Astrocyte (in vitro differentiated cells and primary cell): ENCODE data around the gene FARS2. TPM values are rescaled to one million over a fixed set of nuclear protein-coding genes. Genes with fewer than 3 reads are reported as not detected.

Experiments
- DNase-seq: peaks from one replicate; pipeline ENCODE4 v3.0.0-alpha.2; 2010; ENCODE audit warnings: low read depth
- FAIRE-seq: peaks from 2 replicates; lab custom pipeline; 2011; peaks lifted over from hg19 to GRCh38; lab: Jason Lieb, UNC
- H2AFZ ChIP-seq: 2 replicates; pipeline ENCODE4 v1.6.0; 2012; ENCODE audit warnings: low read depth, low read length, inconsistent platforms
- H3K27ac ChIP-seq: 2 replicates; pipeline ENCODE4 v1.5.1; 2011; ENCODE audit warnings: low read depth, low read length, inconsistent platforms
- H3K27me3 ChIP-seq: 2 replicates; pipeline ENCODE4 v1.6.0; 2011; ENCODE audit warnings: low read length, inconsistent platforms; ENCODE audit not compliant: insufficient read depth
- H3K36me3 ChIP-seq: 2 replicates; pipeline ENCODE4 v1.5.1; 2011; ENCODE audit warnings: low read length, inconsistent platforms; ENCODE audit not compliant: insufficient read depth
- H3K4me1 ChIP-seq: 2 replicates; pipeline ENCODE4 v1.5.1; 2011; ENCODE audit warnings: low read length, inconsistent platforms; ENCODE audit not compliant: insufficient read depth
- H3K4me2 ChIP-seq: 2 replicates; pipeline ENCODE4 v1.6.0; 2012; ENCODE audit warnings: low read length, inconsistent platforms
- H3K4me3 ChIP-seq: 2 replicates; pipeline ENCODE4 v1.5.1; 2011; ENCODE audit warnings: low read depth, mild to moderate bottlenecking, low read length, inconsistent platforms; ENCODE audit not compliant: insufficient read depth
- H3K79me2 ChIP-seq: 2 replicates; pipeline ENCODE4 v1.6.0; 2012; ENCODE audit warnings: mild to moderate bottlenecking, low read length, inconsistent platforms; ENCODE audit not compliant: insufficient read depth
- H3K9ac ChIP-seq: 2 replicates; pipeline ENCODE4 v1.6.0; 2012; ENCODE audit warnings: mild to moderate bottlenecking, low read length, inconsistent platforms
- H3K9me3 ChIP-seq: 2 replicates; pipeline ENCODE4 v1.5.1; 2012; ENCODE audit warnings: low read depth, mild to moderate bottlenecking, low read length, inconsistent platforms; ENCODE audit not compliant: insufficient read depth
- H4K20me1 ChIP-seq: 2 replicates; pipeline ENCODE4 v1.6.0; 2012; ENCODE audit warnings: low read length, inconsistent platforms; ENCODE audit not compliant: insufficient read depth
- H3K27ac Mint-ChIP-seq: one replicate; pipeline ENCODE4 v1.8.0; 2021; ENCODE audit warnings: mild to moderate bottlenecking, mixed read lengths; ENCODE audit not compliant: unreplicated experiment
- H3K27me3 Mint-ChIP-seq: one replicate; pipeline ENCODE4 v1.8.0; 2021; ENCODE audit warnings: low read depth, mixed read lengths; ENCODE audit not compliant: unreplicated experiment
- H3K36me3 Mint-ChIP-seq: one replicate; pipeline ENCODE4 v1.8.0; 2021; ENCODE audit warnings: low read depth, mixed read lengths; ENCODE audit not compliant: unreplicated experiment
- H3K4me1 Mint-ChIP-seq: one replicate; pipeline ENCODE4 v1.8.0; 2021; ENCODE audit warnings: low read depth, mixed read lengths; ENCODE audit not compliant: unreplicated experiment
- H3K4me3 Mint-ChIP-seq: one replicate; pipeline ENCODE4 v1.8.0; 2021; ENCODE audit warnings: mild to moderate bottlenecking, moderate library complexity, mixed read lengths; ENCODE audit not compliant: unreplicated experiment
- H3K9me3 Mint-ChIP-seq: one replicate; pipeline ENCODE4 v1.8.0; 2021; ENCODE audit warnings: mild to moderate bottlenecking, mixed read lengths; ENCODE audit not compliant: unreplicated experiment
- CTCF ChIP-seq: IDR thresholded peaks from 2 replicates; pipeline ENCODE4 v1.5.1; 2011; ENCODE audit warnings: low read depth, mild to moderate bottlenecking, inconsistent platforms, low read length, moderate library complexity; ENCODE audit not compliant: insufficient read depth
- EZH2 ChIP-seq: IDR thresholded peaks from 2 replicates; pipeline ENCODE4 v1.6.1; 2012; ENCODE audit warnings: mild to moderate bottlenecking, low read length, inconsistent platforms; ENCODE audit not compliant: insufficient read depth
- total RNA-seq: library from RNA; stranded (reverse); gene quantifications from 2 replicates; pipeline ENCODE4 v1.2.1, GENCODE V29; 2021

Gene FARS2
- total RNA-seq, 1 donor from 2014 or later = 13.3 TPM

- no peak overlapping the region for H2AFZ ChIP-seq
- H4K20me1 ChIP-seq = no peaks in the 10 kb centered on the region
- H3K9me3 Mint-ChIP-seq = no peaks in the 10 kb centered on the region
- TF ChIP-seq CTCF = no peak
- no peak for TF ChIP-seq EZH2
- no peaks in the 10 kb centered on the region for H3K9me3 ChIP-seq
- no peaks in the 10 kb centered on the region for H3K79me2 ChIP-seq
- H3K4me1 ChIP-seq = no peaks in the 10 kb centered on the region
- no peaks in the 10 kb centered on the region for H3K36me3 Mint-ChIP-seq
- no peak overlapping the region for H3K27ac ChIP-seq
- FAIRE-seq = no peak
- no peaks in the 10 kb centered on the region for H3K4me1 Mint-ChIP-seq
- no peaks in the 10 kb centered on the region for H3K36me3 ChIP-seq
- H3K4me3 Mint-ChIP-seq = no peak overlapping the region
- H3K27ac Mint-ChIP-seq = no peak overlapping the region
- DNase-seq = no peak
- no peaks in the 10 kb centered on the region for H3K27me3 ChIP-seq
- no peak overlapping the region for H3K9ac ChIP-seq
- no peak overlapping the region for H3K4me2 ChIP-seq
- H3K27me3 Mint-ChIP-seq = no peaks in the 10 kb centered on the region
- H3K4me3 ChIP-seq = no peak overlapping the region
Observed at GRCh38 chr6:5597413-5597812, 336.1 kb downstream of the FARS2 start.

GRCh38 chr6:5598123-5598522 is 336.8 kb downstream of the FARS2 start:
- Histone ChIP-seq H3K4me3 (no peak overlapping the region), H3K4me1 (no peaks in the 10 kb centered on the region), H3K27ac (no peak overlapping the region), H4K20me1 (no peaks in the 10 kb centered on the region), H3K9me3 (no peaks in the 10 kb centered on the region), H2AFZ (no peak overlapping the region), H3K79me2 (no peaks in the 10 kb centered on the region), H3K9ac (no peak overlapping the region), H3K27me3 (no peaks in the 10 kb centered on the region), H3K36me3 (no peaks in the 10 kb centered on the region), H3K4me2 (no peak overlapping the region)
- FAIRE-seq = no peak
- no peak for DNase-seq
- H3K27ac Mint-ChIP-seq = no peak overlapping the region
- H3K4me1 Mint-ChIP-seq = no peaks in the 10 kb centered on the region
- H3K4me3 Mint-ChIP-seq = no peak overlapping the region
- TF ChIP-seq EZH2 (no peak), CTCF (no peak)
- no peaks in the 10 kb centered on the region for H3K9me3 Mint-ChIP-seq
- no peaks in the 10 kb centered on the region for H3K36me3 Mint-ChIP-seq
- no peaks in the 10 kb centered on the region for H3K27me3 Mint-ChIP-seq

- FAIRE-seq = no peak
- Histone ChIP-seq H3K36me3 (no peaks in the 10 kb centered on the region), H3K9me3 (no peaks in the 10 kb centered on the region), H3K4me1 (no peaks in the 10 kb centered on the region), H3K27me3 (no peaks in the 10 kb centered on the region), H3K4me3 (no peak overlapping the region), H3K79me2 (no peaks in the 10 kb centered on the region), H3K27ac (no peak overlapping the region), H2AFZ (no peak overlapping the region), H3K4me2 (no peak overlapping the region), H4K20me1 (no peaks in the 10 kb centered on the region), H3K9ac (no peak overlapping the region)
- H3K27me3 Mint-ChIP-seq = no peaks in the 10 kb centered on the region
- no peak overlapping the region for H3K27ac Mint-ChIP-seq
- no peak for DNase-seq
- H3K4me1 Mint-ChIP-seq = no peaks in the 10 kb centered on the region
- H3K4me3 Mint-ChIP-seq = no peak overlapping the region
- H3K36me3 Mint-ChIP-seq = no peaks in the 10 kb centered on the region
- H3K9me3 Mint-ChIP-seq = no peaks in the 10 kb centered on the region
- TF ChIP-seq EZH2 (no peak), CTCF (no peak)
Observed at GRCh38 chr6:5599127-5599526, 337.8 kb downstream of the FARS2 start.
